Central memory CD4-positive, alpha-beta T cell (primary cell): ENCODE data around the gene WDR4.
"Not testable (repeated sequence)": the region's sequence is repeated elsewhere in the genome, so short reads cannot be mapped to it uniquely, and the experiment has no call there.

Experiments
- DNase-seq: peaks from one replicate; pipeline ENCODE4 v3.0.0; 2022
- total RNA-seq, 3 experiments: gene quantifications; one replicate each; lab custom pipeline; 2026; lab: John Stamatoyannopoulos, UW

Gene WDR4, protein sequence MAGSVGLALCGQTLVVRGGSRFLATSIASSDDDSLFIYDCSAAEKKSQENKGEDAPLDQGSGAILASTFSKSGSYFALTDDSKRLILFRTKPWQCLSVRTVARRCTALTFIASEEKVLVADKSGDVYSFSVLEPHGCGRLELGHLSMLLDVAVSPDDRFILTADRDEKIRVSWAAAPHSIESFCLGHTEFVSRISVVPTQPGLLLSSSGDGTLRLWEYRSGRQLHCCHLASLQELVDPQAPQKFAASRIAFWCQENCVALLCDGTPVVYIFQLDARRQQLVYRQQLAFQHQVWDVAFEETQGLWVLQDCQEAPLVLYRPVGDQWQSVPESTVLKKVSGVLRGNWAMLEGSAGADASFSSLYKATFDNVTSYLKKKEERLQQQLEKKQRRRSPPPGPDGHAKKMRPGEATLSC
- 15.1 to 56.5 (median 26.2) reads per million in 3 experiments for total RNA-seq

DNA sequence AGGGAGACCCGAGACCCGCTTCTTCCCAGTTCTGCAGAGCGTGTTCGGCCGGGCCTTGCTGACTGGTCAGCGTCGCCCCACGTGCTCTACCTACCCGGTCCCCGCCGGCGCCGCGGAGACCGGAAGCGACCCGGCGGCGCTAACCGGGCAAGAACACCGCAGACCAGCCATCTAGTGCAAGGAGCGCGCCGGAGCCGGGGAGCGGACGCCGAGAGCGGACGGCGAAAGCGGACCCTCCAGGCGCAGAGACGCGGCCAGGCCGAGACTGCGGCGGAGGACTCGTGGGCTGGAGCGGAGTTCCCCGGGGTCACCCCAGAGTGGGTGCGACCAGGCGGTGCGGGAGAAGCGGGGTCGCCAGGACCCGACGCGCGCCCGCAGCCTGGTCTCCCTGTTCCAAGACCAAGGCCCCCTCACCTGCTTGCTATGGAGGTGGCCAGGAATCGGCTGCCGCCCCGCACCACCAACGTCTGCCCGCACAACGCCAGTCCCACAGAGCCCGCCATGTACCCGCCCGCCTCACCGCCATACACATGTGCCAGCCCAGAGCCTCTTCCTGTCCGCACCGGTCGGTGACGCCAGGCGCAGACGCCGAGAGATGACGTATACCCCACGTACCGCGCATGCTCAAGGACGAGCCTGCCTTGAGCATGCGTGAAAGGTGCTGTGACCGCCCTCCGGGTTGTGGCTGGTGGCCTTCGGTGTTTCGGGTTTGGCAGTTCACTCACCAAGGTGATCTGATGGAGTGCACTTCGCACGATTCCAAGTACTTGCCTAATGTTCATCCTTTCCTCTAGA is at the start of gene WDR4:
Gene WDR4, minus strand, starts transcription at position 547 of the 795 bp plus-strand sequence. Its CDS starts 44 bp downstream, at position 503.
- DNase-seq, result peak; percentile 99

DNA sequence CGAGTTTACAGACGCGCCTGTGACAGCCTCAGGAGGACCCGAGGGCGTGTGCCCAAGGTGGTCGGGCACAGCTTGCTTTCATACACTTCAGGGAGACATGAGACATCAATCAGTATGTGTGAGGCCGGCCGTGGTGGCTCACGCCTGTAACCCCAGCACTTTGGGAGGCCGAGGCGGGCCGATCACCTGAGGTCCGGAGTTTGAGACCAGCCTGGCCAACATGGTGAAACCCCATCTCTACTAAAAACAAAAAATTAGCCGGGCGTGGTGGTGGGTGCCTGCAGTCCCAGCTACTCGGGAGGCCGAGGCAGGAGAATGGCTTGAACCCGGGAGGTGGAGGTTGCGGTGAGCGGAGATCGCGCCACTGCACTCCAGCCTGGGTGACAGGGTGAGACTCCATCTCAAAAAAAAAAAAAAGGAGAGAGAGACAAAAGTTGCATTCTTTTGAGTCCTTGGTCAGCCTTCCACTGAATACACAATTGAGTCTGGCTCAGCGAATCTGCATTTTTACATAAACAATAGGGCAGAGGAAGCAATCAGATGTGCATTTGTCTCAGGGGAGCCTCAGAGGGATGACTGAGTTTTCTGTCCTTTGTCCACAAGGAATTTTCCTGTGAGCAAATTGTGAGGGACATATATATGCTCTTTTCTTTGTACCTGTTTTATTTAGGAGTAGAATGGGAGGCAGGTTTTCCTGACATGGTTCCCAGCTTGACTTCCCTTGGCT is 48.3 kb upstream of the WDR4 start:
- not testable (repeated sequence) for DNase-seq

DNA sequence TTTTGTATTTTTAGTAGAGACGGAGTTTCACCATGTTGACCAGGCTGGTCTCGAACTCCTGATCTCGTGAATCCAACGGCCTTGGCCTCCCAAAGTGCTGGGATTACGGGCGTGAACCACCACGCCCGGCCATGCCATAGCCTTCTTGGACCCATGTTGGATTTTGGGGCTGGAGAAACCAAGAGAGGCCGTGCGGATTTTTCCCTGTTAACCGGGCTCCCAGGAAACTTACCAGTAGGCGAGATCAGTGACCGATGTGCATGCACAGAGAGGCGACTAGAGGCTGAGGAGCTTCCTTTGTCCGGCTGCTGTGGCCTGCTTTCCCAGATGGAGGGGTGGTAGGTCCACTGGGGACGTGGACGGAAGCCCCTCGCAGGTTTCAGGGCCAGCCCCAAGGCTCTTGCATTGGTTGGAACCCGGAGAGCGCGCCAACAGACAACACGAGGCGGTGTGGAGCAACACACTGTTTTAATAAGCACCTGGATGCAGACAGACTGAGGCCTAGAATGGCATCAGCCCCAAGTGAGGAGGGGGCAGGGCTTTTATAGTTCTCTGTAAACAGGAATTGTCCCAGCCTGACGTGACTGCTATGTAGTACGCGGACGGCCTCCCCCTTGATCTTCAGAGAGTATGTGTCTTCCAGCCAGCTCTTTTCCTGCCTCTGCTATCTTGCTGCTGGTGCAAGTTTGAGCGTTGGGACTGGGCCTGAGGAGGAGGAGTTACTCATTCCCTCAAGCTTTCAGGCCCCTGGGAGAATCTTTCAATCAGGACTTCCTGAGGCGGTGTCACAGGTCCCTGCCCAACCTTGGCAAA is 46.0 kb upstream of the WDR4 start, which contains the start of gene ERVH48-1:
Gene ERVH48-1, minus strand, starts transcription at position 517 of the 813 bp plus-strand sequence. CDS start 6,624 bp downstream, outside the sequence.
- no peak for DNase-seq

DNA sequence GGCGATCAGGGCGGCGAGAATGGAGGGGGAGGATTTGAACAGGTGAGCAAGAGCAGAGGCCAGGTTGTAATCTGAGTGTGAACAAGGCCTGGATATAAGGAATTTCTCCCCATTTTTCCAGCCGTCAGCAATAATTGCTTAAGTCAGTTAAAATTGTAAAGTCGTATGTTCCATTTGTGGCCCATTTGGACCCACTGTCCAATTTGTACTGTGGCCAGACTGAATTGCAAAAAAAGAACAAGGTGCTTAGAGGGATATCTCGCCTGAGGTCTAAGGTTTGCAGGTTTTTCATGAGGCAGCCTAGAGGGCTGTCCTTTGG is 45.1 kb upstream of the WDR4 start:
- DNase-seq, result no peak

DNA sequence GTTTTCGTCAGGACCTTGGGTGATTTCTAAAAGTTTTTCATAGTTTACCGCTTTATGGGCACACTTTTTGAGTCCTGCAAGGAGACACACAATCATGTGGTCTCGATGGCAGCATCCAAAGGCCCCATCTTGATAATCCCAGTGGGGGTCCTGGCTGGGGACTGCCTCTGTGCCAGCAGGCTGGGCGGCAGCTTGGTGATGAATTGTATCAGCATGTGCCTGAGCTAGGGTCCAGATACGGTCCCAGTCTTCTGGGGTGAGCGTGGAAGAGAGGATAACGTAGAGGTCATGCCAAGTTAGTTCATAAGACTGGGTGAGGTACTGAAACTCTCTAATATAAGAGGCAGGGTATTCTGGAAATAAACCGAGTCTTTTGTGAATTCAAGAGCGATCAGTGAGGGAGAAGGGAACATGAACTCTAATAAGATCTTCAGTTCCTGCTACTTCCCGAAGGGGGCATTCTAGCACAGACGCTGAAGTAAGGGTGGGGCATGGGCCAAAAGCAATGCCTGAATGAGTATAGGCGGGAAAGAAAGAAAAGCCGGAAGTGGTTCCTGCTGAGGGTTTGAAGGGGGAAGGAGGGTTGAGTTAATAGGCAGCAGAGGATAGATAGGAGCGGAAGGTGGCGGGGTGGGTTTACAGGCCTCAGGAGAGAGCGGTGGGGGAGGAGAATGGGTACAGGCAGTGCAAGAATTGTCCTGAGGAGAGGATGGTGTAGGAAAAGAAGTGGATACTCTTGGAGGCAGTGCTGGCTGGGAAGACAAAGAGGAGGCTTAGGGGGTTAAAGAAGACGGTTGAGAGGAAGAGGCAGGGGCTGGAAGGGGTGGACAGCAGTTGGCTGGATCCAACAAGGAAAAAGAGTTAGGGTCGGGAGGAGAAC is 44.5 kb upstream of the WDR4 start:
- peak; percentile 62 for DNase-seq

DNA sequence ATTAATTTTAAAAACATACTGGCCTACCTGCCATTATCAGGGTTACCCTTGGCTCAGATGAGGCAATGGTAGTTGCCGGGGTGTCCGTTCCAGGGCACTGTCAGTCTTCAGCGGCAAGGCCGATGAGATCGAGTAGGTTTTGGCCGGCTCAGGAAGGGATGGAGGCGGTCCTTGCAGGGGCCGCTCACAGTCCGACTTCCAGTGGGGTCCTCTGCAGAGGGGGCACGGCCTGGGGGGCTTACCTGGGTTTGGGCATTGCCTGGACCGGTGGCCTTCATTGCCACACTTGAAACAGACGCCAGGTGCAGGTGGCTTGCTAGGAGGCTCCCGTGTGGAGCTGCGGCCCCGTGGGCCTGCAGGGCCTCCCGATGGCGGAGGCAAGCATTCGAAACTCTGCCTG is 43.6 kb upstream of the WDR4 start:
- no peak for DNase-seq

DNA sequence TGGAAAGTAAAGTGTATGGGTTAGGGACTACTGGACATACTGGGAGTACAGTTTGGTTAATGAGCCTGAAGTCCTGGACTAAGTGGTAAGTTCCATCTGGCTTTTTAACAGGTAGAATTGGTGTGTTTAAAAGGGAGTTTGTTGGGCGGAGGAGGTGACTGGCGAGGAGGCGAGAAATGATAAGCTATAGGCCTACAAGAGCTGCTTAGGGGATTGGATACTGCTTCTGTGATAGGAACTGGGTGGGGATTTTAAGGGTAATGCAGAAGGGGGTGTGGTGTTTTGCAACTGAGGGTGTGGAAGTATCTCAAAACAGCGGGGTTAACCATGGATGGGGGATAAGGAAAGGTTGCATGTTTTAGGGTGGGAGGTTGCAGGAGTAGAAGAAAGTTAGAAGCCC is 42.6 kb upstream of the WDR4 start:
- no peak for DNase-seq

DNA sequence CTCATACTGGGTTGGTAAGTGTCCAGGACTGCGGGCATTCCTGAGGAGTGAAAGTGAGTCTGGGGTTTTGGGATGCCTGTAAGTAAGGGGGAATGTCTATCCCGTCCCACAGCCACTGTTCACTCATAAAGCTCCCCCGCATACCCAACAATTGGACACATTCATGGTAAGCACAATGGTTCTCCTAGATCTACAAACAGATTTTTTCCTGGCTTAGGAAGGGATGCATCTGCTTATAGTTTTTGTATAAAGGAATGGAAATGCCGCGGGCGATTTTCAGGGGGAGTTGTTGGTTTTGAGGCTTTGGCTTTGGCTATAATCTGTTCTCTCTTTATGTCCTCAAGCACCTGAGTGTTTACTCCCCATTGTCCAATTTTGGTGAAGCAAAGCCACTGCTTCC is 39.0 kb upstream of the WDR4 start:
- DNase-seq, result no peak

DNA sequence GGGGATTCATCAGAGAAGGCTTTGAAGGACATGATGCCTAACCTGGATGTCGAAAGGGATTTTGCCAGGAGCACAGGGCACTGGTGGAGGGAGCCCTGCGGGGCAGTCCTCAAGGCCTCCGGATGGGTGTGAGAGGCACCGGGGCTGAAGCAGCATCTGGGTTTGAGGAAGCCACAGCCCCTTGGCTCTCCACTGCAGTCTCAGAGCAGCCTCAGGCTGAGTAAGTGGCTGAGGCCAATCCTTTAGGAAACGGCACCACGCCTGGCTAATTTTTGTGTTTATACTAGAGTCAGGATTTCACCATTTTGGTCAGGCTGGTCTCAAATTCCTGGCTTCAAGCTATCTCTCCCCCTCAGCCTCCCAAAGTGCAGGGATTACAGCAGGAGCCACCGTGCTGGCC is 34.1 kb upstream of the WDR4 start:
- no peak for DNase-seq

DNA sequence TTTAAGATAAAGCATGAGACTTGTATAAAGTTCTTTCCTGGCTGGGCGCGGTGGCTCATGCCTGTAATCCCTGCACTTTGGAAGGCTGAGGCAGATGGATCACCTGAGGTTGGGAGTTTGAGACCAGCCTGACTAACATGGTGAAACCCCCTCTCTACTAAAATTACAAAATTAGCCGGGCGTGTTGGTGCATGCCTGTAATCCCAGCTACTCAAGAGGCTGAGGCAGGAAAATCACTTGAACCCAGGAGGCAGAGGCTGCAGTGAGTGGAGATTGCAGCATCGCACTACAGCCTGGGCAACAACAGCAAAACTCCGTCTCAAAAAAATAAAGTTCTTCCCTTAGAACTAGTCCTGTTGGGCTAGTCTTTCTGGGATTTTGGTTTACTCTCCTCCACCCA is 32.6 kb upstream of the WDR4 start:
- not testable (repeated sequence) for DNase-seq

DNA sequence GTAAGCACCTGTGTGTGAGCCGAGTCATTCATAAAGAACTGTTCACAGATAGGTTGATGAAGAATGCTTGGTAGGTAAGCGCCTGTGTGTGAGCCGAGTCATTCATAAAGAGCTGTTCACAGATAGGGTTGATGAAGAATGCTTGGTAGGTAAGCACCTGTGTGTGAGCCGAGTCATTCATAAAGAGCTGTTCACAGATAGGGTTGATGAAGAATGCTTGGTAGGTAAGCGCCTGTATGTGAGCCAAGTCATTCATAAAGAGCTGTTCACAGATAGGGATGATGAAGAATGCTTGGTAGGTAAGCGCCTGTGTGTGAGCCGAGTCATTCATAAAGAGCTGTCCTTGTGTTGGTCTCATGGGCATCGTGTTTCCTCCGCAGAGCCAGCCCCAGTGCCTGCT is 29.1 kb upstream of the WDR4 start:
- DNase-seq, result not testable (repeated sequence)

DNA sequence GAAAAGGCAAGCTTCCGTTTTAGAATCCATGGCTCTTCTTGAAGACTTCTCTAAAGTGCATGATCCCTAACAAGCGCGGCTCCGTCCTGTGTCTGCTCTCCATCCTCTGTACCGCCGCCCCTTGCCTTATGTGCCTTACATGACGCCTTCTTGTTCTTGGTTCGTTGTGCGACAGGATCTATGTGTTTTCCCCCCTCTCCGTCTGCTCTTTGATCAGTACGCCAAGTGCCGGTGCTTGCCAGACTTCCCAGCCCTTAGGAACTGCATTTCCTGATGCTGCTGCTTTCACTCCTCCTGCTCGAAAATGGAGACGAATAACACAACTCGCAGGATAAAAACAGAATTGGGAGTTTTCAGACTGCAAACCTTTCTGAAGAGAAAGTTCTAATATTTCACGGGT is 26.9 kb upstream of the WDR4 start:
- DNase-seq, result no peak

DNA sequence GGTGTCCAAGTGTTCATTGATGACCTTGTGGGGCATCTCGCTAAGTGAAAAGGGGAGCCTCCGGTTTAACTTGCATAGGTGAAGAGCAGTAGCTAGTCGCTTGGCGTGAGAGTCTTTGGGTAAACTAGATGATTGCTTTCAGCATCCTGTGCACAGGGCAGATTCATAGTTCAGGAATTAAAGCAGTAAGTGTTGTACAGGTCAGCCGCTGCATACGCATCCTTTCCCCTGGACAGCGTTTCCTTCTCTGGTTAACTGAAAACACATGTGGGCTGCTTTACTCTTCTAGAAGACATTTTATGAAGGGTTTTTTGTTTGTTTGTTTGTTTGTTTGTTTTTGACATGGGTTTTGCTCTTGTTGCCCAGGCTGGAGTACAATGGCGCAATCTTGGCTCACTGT is 25.9 kb upstream of the WDR4 start:
- DNase-seq, result no peak

DNA sequence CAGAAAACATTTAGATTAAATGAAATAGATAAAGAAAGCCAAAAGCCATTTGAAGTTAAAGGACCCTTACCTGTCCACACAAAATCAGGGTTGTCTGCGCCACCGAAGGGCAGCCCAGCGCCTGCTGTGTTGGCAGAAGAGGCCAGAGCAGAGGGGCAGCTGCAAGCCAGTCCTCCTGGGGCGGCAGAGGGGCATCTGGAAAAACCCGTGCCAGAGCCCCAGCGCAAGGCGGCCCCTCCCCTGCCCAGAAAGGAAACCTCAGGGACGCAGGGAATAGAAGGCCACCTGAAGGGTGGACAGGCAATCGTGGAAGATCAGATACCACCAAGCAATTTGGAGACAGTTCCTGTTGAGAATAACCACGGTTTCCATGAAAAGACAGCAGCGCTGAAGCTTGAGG is 24.5 kb upstream of the WDR4 start:
- no peak for DNase-seq

DNA sequence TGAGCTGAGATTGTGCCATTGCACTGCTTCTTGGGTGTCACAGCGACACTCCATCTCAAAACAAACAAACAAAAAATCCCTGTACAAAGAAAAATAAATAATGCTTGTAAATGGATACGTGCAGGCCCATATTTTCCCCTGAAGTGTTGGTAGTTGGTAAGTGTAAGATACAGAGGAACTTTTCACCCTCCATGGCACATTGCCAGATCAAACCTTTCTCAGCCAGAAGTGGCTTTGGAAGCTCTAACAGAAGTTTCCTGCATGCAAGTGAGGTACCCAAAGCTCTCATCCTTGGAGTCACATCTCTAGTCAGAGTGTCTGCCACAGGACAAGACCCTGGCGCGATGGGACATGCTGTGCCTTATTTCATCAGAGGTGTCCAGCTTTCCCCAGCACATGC is 21.1 kb upstream of the WDR4 start:
- no peak for DNase-seq

DNA sequence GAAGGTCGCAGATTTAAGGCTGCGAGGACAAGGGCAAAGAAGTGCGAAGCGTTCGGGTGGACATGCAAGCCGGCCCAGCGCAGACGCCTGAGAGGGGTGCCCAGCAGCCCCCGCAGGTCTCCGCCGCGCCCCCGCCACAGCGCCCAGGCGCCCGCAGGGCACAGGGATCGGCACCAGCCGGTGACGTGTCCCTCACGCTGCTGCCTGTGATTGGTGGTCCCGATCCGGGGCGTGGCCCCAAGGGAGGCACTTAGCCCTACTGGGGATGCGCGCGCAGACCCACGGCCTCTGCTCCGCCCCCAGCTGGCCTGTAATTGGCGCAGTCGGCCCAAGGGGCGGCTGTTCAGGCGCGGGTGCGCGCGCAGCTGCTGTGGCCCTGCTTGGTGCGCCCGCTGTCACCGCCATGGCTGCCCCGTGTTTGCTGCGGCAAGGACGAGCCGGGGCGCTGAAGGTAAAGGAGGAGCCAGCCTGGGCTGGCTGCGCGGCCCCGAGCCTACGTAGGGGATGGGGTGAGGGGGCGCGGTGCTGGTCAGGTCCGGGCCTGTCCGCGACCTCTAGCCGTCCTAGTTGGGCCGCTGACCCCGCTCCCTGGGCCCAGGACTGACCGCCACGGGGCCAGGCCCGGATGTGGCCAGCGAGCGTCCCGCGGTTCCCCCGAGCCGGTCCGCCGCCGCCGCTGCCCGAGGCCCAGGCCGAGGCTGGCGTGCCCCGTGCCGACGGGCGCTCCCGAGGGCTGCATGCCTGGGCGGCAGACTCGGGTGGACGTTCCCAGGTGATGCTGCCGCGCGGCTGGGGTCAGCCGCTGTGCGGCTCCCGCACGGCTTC is 13.8 kb upstream of the WDR4 start, which contains the start of gene NDUFV3:
Gene NDUFV3, plus strand, starts transcription at position 379 of the 825 bp plus-strand sequence. Its CDS starts 25 bp downstream, at position 404.
- peak; percentile 98 for DNase-seq

DNA sequence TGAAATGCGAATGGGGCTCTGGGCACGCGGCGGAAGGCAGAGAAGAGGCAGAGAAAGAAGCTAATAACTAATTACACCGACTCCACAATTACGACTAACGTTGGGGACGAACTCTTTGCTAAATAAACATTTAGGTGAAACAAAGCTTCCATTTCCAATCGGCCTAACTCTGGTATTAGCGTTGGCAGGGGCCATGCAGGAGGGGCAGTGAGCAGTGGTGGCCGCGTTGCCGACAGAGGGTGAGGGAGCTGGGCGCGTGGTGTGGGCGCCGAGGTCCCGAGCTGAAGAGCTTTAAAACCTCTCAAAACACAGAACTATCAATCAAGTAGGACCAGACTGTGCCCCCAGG is 13.2 kb upstream of the WDR4 start:
- DNase-seq, result no peak

DNA sequence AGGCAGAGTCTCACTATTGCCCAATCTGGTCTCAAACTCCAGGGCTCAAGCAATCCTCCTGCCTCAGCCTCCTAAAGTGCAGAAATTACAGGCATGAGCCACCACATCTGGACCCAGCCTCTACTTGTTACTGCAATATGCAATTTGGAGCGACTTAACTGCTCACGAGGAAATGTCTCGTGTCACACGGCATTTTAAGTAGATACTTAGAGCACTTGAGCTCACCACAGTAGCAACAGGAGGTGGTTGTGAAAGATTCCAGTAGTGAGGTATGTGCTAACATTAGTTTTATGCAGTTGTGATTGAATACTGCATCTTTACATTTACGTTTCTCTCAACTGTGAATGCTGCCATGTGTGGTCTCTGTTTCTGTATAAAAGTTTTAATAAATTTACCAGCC is 8.0 kb upstream of the WDR4 start:
- no peak for DNase-seq

DNA sequence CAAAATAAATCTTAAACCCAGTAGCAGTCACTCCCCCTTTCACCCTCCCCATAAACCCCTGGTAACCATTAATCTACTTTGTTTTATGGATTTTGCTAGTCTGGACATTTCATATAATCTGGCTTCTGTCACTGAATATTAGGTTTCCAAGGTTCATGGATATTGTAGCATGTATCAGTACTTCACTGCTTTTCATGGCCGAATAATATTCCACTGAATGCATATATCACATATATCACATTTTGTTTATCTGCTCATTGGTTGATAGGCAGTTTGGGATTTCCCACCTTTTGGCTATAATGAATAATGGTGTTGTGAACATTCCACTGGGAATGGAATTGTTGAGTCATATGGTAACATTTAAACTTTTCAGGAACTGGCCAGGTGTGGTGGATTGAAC is 4.6 kb upstream of the WDR4 start:
- no peak for DNase-seq

DNA sequence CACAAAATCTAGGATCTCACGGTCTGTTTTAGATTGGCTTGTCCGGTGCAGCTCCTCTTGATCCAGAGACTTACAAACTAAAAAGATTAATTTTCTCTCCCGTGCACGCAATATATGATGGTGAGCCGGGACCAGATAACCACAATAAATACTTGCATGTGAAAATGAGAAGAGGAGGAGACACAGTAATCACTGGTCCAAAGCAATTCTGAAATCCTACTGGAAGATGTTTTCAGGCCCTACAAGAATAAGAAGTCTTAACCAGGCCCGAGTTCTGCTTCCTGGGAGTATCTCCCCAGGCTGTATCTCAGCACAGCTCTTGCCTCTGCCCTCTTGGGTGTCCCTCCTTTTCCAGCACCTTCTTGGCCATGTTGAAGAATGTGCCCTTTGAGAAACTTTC is 1.0 kb upstream of the WDR4 start:
- DNase-seq, result no peak

DNA sequence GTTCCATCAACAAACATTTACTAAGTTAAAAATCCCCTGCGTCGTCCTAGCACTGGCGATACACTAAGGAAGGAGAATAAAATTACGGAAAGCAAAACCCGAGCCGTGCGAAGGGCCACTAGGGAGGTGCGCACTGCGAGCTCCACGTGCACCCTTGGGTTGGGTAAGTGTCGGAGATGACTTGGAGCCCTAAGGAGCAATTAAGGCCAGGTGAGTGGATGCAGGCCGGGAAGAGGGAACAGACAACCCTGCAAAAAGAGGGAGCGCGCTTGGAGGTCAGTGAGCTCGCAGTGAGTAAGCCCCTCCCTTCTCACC is 704 bp downstream of the WDR4 start:
- no peak for DNase-seq
